WTC11 (cell line): ENCODE measurements around the gene CCDC141. TPM values are rescaled to one million over a fixed set of nuclear protein-coding genes. Genes with fewer than 3 reads are reported as not detected.

Experiments used
- ATAC-seq: fragments of 200-7000 bp; cut with Tn5 transposase; 2 replicates; pipeline ENCODE4 v1.10.0; 2021; ENCODE audit warnings: mild to moderate bottlenecking, moderate library complexity
- CTCF ChIA-PET: fragments of 300-600 bp; sonication (Branson Sonifier 250); formaldehyde crosslinking; loops from one replicate; lab custom pipeline; 2021; ENCODE audit warnings: antibody characterized with exemption; lab: Charles Lee
- POLR2A ChIA-PET: fragments of 350-600 bp; sonication (Branson Sonifier 250); formaldehyde crosslinking; loops from one replicate; lab custom pipeline; 2021; ENCODE audit warnings: antibody characterized with exemption; lab: Charles Lee
- DNase-seq: peaks from one replicate; pipeline ENCODE4 v3.0.0; 2021; ENCODE audit warnings: low spot score
- H3K27ac Mint-ChIP-seq: 2 replicates; pipeline ENCODE4 v1.8.0; 2021; ENCODE audit warnings: mixed read lengths
- H3K27me3 Mint-ChIP-seq: 2 replicates; pipeline ENCODE4 v1.8.0; 2021; ENCODE audit warnings: low read depth, mild to moderate bottlenecking, moderate library complexity, mixed read lengths
- H3K36me3 Mint-ChIP-seq: 2 replicates; pipeline ENCODE4 v1.8.0; 2021; ENCODE audit warnings: mixed read lengths
- H3K4me1 Mint-ChIP-seq: 2 replicates; pipeline ENCODE4 v1.8.0; 2022; ENCODE audit warnings: mixed read lengths
- H3K4me3 Mint-ChIP-seq: 2 replicates; pipeline ENCODE4 v1.8.0; 2021; ENCODE audit warnings: mild to moderate bottlenecking, moderate library complexity, mixed read lengths
- H3K9me3 Mint-ChIP-seq: 2 replicates; pipeline ENCODE4 v1.8.0; 2021; ENCODE audit warnings: mixed read lengths
- ATF1 ChIP-seq: sonication (generic); formaldehyde crosslinking; IDR thresholded peaks from 2 replicates; pipeline ENCODE4 v1.8.1; 2023; ENCODE audit warnings: mild to moderate bottlenecking, moderate library complexity, missing genetic modification reagents
- CREM ChIP-seq: sonication (generic); formaldehyde crosslinking; IDR thresholded peaks from 2 replicates; pipeline ENCODE4 v1.8.1; 2022; ENCODE audit warnings: mild to moderate bottlenecking, missing genetic modification reagents, moderate library complexity
- E2F5 ChIP-seq: sonication (generic); formaldehyde crosslinking; IDR thresholded peaks from 2 replicates; pipeline ENCODE4 v1.8.1; 2022; ENCODE audit warnings: mild to moderate bottlenecking, moderate library complexity, missing genetic modification reagents
- ETV6 ChIP-seq: sonication (generic); formaldehyde crosslinking; IDR thresholded peaks from 2 replicates; pipeline ENCODE4 v1.8.1; 2022; ENCODE audit warnings: mild to moderate bottlenecking, missing genetic modification reagents
- GABPB1 ChIP-seq: sonication (generic); formaldehyde crosslinking; IDR thresholded peaks from 2 replicates; pipeline ENCODE4 v1.8.1; 2023; ENCODE audit warnings: mild to moderate bottlenecking, missing genetic modification reagents
- GRHL2 ChIP-seq: fragments of 250-450 bp; sonication (Bioruptor Pico); IDR thresholded peaks from 2 replicates; pipeline ENCODE4 v1.8.0; 2022; ENCODE audit warnings: mild to moderate bottlenecking, moderate library complexity; ENCODE audit not compliant: insufficient replicate concordance, severe bottlenecking
- HMGXB4 ChIP-seq: sonication (generic); formaldehyde crosslinking; IDR thresholded peaks from 2 replicates; pipeline ENCODE4 v1.8.1; 2023; ENCODE audit warnings: mild to moderate bottlenecking, moderate library complexity, missing genetic modification reagents
- JUN ChIP-seq: sonication (generic); formaldehyde crosslinking; IDR thresholded peaks from 2 replicates; pipeline ENCODE4 v1.8.0; 2023; ENCODE audit warnings: mild to moderate bottlenecking, missing genetic modification reagents
- KAT7 ChIP-seq: sonication (generic); formaldehyde crosslinking; IDR thresholded peaks from 2 replicates; pipeline ENCODE4 v1.8.1; 2023; ENCODE audit warnings: missing genetic modification reagents, mild to moderate bottlenecking, borderline replicate concordance
- NFYB ChIP-seq: sonication (generic); formaldehyde crosslinking; conservative IDR thresholded peaks from 2 replicates; pipeline ENCODE4 v1.8.0; 2022; ENCODE audit warnings: low read depth, missing genetic modification reagents
- NR2C2 ChIP-seq: sonication (generic); formaldehyde crosslinking; IDR thresholded peaks from 2 replicates; pipeline ENCODE4 v1.8.0; 2022; ENCODE audit warnings: mild to moderate bottlenecking, missing genetic modification reagents
- NR3C1 ChIP-seq: sonication (generic); formaldehyde crosslinking; conservative IDR thresholded peaks from 2 replicates; pipeline ENCODE4 v1.8.1; 2023; ENCODE audit warnings: low read depth, mild to moderate bottlenecking, missing genetic modification reagents
- TEAD1 ChIP-seq: sonication (generic); formaldehyde crosslinking; IDR thresholded peaks from 2 replicates; pipeline ENCODE4 v1.8.0; 2022; ENCODE audit warnings: mild to moderate bottlenecking, missing genetic modification reagents
- ZNF121 ChIP-seq: sonication (generic); formaldehyde crosslinking; IDR thresholded peaks from 2 replicates; pipeline ENCODE4 v1.8.0; 2023; ENCODE audit warnings: missing genetic modification reagents
- ZNF232 ChIP-seq: sonication (generic); formaldehyde crosslinking; IDR thresholded peaks from 2 replicates; pipeline ENCODE4 v1.8.0; 2022; ENCODE audit warnings: mild to moderate bottlenecking, missing genetic modification reagents
- total RNA-seq: library from RNA; stranded (reverse); gene quantifications from 3 replicates; pipeline ENCODE4 v1.2.3, GENCODE V29; 2021
- TF ChIP-seq, protein P1 (sequence below): sonication (generic); formaldehyde crosslinking; IDR thresholded peaks from 2 replicates; pipeline ENCODE4 v1.8.0; 2022; ENCODE audit warnings: mild to moderate bottlenecking, missing genetic modification reagents
- TF ChIP-seq, protein P2 (sequence below): sonication (generic); formaldehyde crosslinking; IDR thresholded peaks from 2 replicates; pipeline ENCODE4 v1.8.0; 2023; ENCODE audit warnings: missing genetic modification reagents
- TF ChIP-seq, protein P3 (sequence below): sonication (generic); formaldehyde crosslinking; IDR thresholded peaks from 2 replicates; pipeline ENCODE4 v1.8.0; 2022; ENCODE audit warnings: missing genetic modification reagents
- TF ChIP-seq, protein P4 (sequence below): sonication (generic); formaldehyde crosslinking; IDR thresholded peaks from 2 replicates; pipeline ENCODE4 v1.8.1; 2022; ENCODE audit warnings: low read depth, missing genetic modification reagents, borderline replicate concordance
- TF ChIP-seq, protein P5 (sequence below): fragments of 250-450 bp; sonication (Bioruptor Pico); IDR thresholded peaks from 2 replicates; pipeline ENCODE4 v1.9.0; 2021; ENCODE audit warnings: mild to moderate bottlenecking

Gene CCDC141
- total RNA-seq, 1 experiment from 2014 or later: 8.5 TPM

DNA sequence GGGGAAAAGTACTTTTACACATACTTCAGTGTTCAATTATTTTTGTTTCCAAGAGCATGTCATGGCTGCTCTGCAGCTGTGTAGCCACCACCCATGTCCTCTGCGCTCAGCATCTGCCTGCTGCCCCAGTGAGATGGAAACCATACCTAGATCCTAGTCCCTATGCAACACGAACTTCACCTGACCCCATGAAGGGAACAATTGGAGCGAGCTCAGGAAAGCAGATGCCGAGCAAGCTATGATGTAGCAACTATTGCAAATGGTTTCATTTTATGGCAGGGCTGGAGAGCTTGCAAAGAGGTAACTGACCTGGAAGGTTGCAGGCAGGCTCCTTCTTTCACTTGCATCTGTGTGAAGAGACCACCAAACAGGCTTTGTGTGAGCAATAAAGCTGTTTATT, 1.3 kb upstream of the CCDC141 start:
- Mint-ChIP-seq H3K4me1 (peaks cover 11% of the 10 kb centered on the region), H3K36me3 (peaks cover 10% of the 10 kb centered on the region), H3K9me3 (no peaks in the 10 kb centered on the region), H3K4me3 (peak overlapping the region; percentile 62; the same call in 1 of the 2 replicates), H3K27ac (peak overlapping the region; percentile 75), H3K27me3 (no peaks in the 10 kb centered on the region)
- 0 out of 2 replicates have a peak, but pooled peaks have one; percentile 38 for TF ChIP-seq ETV6
- TF ChIP-seq, protein P1, sequence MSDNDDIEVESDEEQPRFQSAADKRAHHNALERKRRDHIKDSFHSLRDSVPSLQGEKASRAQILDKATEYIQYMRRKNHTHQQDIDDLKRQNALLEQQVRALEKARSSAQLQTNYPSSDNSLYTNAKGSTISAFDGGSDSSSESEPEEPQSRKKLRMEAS (CRISPR knock-in tag): no peak
- peak; percentile 83 for ATAC-seq
- ChIA-PET POLR2A (no interaction called here), CTCF (interaction anchor here (1.3 kb wide), 1 partner anchor 32 kb away, joined by 3 read pairs; no protein-coding TSS in a partner anchor)
- no peak for DNase-seq

- H3K27me3 Mint-ChIP-seq: no peaks in the 10 kb centered on the region
- ChIA-PET POLR2A (no interaction called here), CTCF (interaction anchor here (1.3 kb wide), 1 partner anchor 31 kb away, joined by 3 read pairs; no protein-coding TSS in a partner anchor)
- ATAC-seq (no peak), DNase-seq (no peak)
- TF ChIP-seq GABPB1 (CRISPR knock-in tag): no peak
- TF ChIP-seq, protein P2, sequence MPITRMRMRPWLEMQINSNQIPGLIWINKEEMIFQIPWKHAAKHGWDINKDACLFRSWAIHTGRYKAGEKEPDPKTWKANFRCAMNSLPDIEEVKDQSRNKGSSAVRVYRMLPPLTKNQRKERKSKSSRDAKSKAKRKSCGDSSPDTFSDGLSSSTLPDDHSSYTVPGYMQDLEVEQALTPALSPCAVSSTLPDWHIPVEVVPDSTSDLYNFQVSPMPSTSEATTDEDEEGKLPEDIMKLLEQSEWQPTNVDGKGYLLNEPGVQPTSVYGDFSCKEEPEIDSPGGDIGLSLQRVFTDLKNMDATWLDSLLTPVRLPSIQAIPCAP (CRISPR knock-in tag): no peak
- no peak for TF ChIP-seq NR2C2 (CRISPR knock-in tag)
- no peak for TF ChIP-seq ATF1 (CRISPR knock-in tag)
- TF ChIP-seq JUN (CRISPR knock-in tag): no peak
- TF ChIP-seq ZNF121 (CRISPR knock-in tag): no peak
- no peak for TF ChIP-seq KAT7 (CRISPR knock-in tag)
- TF ChIP-seq, protein P3, sequence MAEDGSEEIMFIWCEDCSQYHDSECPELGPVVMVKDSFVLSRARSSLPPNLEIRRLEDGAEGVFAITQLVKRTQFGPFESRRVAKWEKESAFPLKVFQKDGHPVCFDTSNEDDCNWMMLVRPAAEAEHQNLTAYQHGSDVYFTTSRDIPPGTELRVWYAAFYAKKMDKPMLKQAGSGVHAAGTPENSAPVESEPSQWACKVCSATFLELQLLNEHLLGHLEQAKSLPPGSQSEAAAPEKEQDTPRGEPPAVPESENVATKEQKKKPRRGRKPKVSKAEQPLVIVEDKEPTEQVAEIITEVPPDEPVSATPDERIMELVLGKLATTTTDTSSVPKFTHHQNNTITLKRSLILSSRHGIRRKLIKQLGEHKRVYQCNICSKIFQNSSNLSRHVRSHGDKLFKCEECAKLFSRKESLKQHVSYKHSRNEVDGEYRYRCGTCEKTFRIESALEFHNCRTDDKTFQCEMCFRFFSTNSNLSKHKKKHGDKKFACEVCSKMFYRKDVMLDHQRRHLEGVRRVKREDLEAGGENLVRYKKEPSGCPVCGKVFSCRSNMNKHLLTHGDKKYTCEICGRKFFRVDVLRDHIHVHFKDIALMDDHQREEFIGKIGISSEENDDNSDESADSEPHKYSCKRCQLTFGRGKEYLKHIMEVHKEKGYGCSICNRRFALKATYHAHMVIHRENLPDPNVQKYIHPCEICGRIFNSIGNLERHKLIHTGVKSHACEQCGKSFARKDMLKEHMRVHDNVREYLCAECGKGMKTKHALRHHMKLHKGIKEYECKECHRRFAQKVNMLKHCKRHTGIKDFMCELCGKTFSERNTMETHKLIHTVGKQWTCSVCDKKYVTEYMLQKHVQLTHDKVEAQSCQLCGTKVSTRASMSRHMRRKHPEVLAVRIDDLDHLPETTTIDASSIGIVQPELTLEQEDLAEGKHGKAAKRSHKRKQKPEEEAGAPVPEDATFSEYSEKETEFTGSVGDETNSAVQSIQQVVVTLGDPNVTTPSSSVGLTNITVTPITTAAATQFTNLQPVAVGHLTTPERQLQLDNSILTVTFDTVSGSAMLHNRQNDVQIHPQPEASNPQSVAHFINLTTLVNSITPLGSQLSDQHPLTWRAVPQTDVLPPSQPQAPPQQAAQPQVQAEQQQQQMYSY (CRISPR knock-in tag): no peak
- peaks cover 15% of the 10 kb centered on the region for H3K36me3 Mint-ChIP-seq
- H3K27ac Mint-ChIP-seq: peak overlapping the region; percentile 75
- H3K9me3 Mint-ChIP-seq: peaks cover 5% of the 10 kb centered on the region; the same call in 1 of the 2 replicates
- peak overlapping the region; percentile 62; the same call in 1 of the 2 replicates for H3K4me3 Mint-ChIP-seq
- peaks cover 8% of the 10 kb centered on the region for H3K4me1 Mint-ChIP-seq
Measured at GRCh38 chr2:179050755-179051154, 818 bp upstream of the CCDC141 start.

- CTCF ChIA-PET: interaction anchor here (0.6 to 1.3 kb wide), 2 partner anchors 80 to 158 kb away, joined by 3 read pairs; no protein-coding TSS in a partner anchor
- Mint-ChIP-seq H3K27me3 (no peaks in the 10 kb centered on the region), H3K4me1 (peaks cover 3% of the 10 kb centered on the region), H3K36me3 (peaks cover 27% of the 10 kb centered on the region), H3K27ac (peak overlapping the region; percentile 60; the same call in 1 of the 2 replicates), H3K9me3 (peaks cover 12% of the 10 kb centered on the region), H3K4me3 (no peak overlapping the region)
- peak; percentile 18; the same call in 1 of the 2 replicates for ATAC-seq
- POLR2A ChIA-PET: no interaction called here
- no peak for DNase-seq
- no peak for TF ChIP-seq KAT7 (CRISPR knock-in tag)
- TF ChIP-seq, protein P4, sequence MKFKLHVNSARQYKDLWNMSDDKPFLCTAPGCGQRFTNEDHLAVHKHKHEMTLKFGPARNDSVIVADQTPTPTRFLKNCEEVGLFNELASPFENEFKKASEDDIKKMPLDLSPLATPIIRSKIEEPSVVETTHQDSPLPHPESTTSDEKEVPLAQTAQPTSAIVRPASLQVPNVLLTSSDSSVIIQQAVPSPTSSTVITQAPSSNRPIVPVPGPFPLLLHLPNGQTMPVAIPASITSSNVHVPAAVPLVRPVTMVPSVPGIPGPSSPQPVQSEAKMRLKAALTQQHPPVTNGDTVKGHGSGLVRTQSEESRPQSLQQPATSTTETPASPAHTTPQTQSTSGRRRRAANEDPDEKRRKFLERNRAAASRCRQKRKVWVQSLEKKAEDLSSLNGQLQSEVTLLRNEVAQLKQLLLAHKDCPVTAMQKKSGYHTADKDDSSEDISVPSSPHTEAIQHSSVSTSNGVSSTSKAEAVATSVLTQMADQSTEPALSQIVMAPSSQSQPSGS (CRISPR knock-in tag): no peak
- TF ChIP-seq NR3C1: no peak
- TF ChIP-seq GABPB1 (CRISPR knock-in tag): no peak
- TF ChIP-seq NFYB: no peak
- no peak for TF ChIP-seq E2F5
- TF ChIP-seq TEAD1 (CRISPR knock-in tag): no peak
- no peak for TF ChIP-seq GRHL2
- TF ChIP-seq, protein P5, sequence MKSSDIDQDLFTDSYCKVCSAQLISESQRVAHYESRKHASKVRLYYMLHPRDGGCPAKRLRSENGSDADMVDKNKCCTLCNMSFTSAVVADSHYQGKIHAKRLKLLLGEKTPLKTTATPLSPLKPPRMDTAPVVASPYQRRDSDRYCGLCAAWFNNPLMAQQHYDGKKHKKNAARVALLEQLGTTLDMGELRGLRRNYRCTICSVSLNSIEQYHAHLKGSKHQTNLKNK (CRISPR knock-in tag): no peak
- no peak for TF ChIP-seq NR2C2 (CRISPR knock-in tag)
- TF ChIP-seq HMGXB4: no peak
- TF ChIP-seq ETV6: no peak
- TF ChIP-seq CREM (CRISPR knock-in tag): no peak
- TF ChIP-seq ZNF232: no peak
Measured at GRCh38 chr2:179049203-179049545, 763 bp downstream of the CCDC141 start.
